OCI-LY3 (cell line): ENCODE data around the gene CCDC38.

Experiments used
- H2AFZ ChIP-seq: fragments of 200-600, 300-600 bp; shearing (Covaris generic); 2 replicates; pipeline ENCODE4 v1.6.0; 2014; ENCODE audit warnings: antibody characterized with exemption, low read depth, low read length
- H3K27ac ChIP-seq: fragments of 200-600, 300-600 bp; sonication (generic); 2 replicates; pipeline ENCODE4 v1.5.1; 2014; ENCODE audit warnings: mild to moderate bottlenecking, low read length, moderate library complexity, mixed read lengths
- H3K27me3 ChIP-seq: fragments of 200-600, 300-600 bp; sonication (generic); 2 replicates; pipeline ENCODE4 v1.6.1; 2014; ENCODE audit warnings: low read depth, low read length, mixed read lengths
- H3K36me3 ChIP-seq: fragments of 200-600, 300-600 bp; sonication (generic); replicated peaks from 2 replicates; pipeline ENCODE3; 2014; ENCODE audit warnings: low read depth, low read length, mixed read lengths
- H3K4me1 ChIP-seq: fragments of 300-600, 200-600 bp; sonication (generic); 2 replicates; pipeline ENCODE4 v1.6.1; 2014; ENCODE audit warnings: low read length, mixed read lengths
- H3K4me2 ChIP-seq: fragments of 200-600, 300-600 bp; sonication (generic); 2 replicates; pipeline ENCODE4 v1.6.1; 2014; ENCODE audit warnings: low read length, mixed read lengths
- H3K4me3 ChIP-seq: fragments of 300-600, 200-600 bp; sonication (generic); 2 replicates; pipeline ENCODE4 v1.5.1; 2014; ENCODE audit warnings: antibody characterized with exemption, mild to moderate bottlenecking, low read length, moderate library complexity
- H3K79me2 ChIP-seq: fragments of 300-600, 200-600 bp; shearing (Covaris generic); 2 replicates; pipeline ENCODE4 v1.6.1; 2014; ENCODE audit warnings: mild to moderate bottlenecking, low read length, mixed read lengths
- H3K9ac ChIP-seq: fragments of 300-600, 200-600 bp; shearing (Covaris generic); 2 replicates; pipeline ENCODE4 v1.6.0; 2014; ENCODE audit warnings: mild to moderate bottlenecking, low read length, moderate library complexity
- H3K9me3 ChIP-seq: fragments of 200-600, 300-600 bp; shearing (Covaris generic); 2 replicates; pipeline ENCODE4 v1.6.1; 2014; ENCODE audit warnings: low read length, mixed read lengths; ENCODE audit not compliant: insufficient read depth
- H4K20me1 ChIP-seq: fragments of 200-600, 300-600 bp; sonication (generic); 2 replicates; pipeline ENCODE4 v1.6.1; 2016; ENCODE audit warnings: low read length, mixed read lengths; ENCODE audit not compliant: insufficient read depth
- CTCF ChIP-seq: fragments of 200-600, 300-600 bp; sonication (generic); IDR thresholded peaks from 2 replicates; pipeline ENCODE4 v1.5.1; 2014; ENCODE audit warnings: antibody characterized with exemption, low read length, low read depth
- EZH2phosphoT487 ChIP-seq: fragments of 200-600 bp; shearing (Covaris generic); IDR thresholded peaks from 2 replicates; pipeline ENCODE4 v1.6.1; 2018; ENCODE audit warnings: antibody characterized with exemption, mixed run types, low read depth

CCDC38 gene

GRCh38 chr12:95880895-95881294 is 61.5 kb downstream of the CCDC38 start:
- no peaks in the 10 kb centered on the region for H3K79me2 ChIP-seq
- no peaks in the 10 kb centered on the region for H4K20me1 ChIP-seq
- H3K9ac ChIP-seq: no peak overlapping the region
- H3K27me3 ChIP-seq: no peaks in the 10 kb centered on the region
- no peak overlapping the region for H3K27ac ChIP-seq
- no peak overlapping the region for H2AFZ ChIP-seq
- TF ChIP-seq EZH2phosphoT487 (no peak), CTCF (no peak)
- no peak overlapping the region for H3K4me3 ChIP-seq
- no peak overlapping the region for H3K4me2 ChIP-seq
- H3K36me3 ChIP-seq: no peaks in the 10 kb centered on the region
- peaks cover 4% of the 10 kb centered on the region; the same call in 1 of the 2 replicates for H3K9me3 ChIP-seq
- H3K4me1 ChIP-seq: no peaks in the 10 kb centered on the region

GRCh38 chr12:95877622-95878021 is 64.8 kb downstream of the CCDC38 start:
- Histone ChIP-seq H3K4me1 (no peaks in the 10 kb centered on the region), H4K20me1 (no peaks in the 10 kb centered on the region), H2AFZ (no peak overlapping the region), H3K79me2 (no peaks in the 10 kb centered on the region), H3K9ac (no peak overlapping the region), H3K9me3 (no peaks in the 10 kb centered on the region), H3K27ac (no peak overlapping the region), H3K4me2 (no peak overlapping the region), H3K36me3 (peaks cover 4% of the 10 kb centered on the region), H3K27me3 (no peaks in the 10 kb centered on the region), H3K4me3 (no peak overlapping the region)
- TF ChIP-seq EZH2phosphoT487 (no peak), CTCF (no peak)

- TF ChIP-seq CTCF (no peak), EZH2phosphoT487 (no peak)
- Histone ChIP-seq H3K9me3 (no peaks in the 10 kb centered on the region), H3K4me2 (no peak overlapping the region), H3K4me3 (no peak overlapping the region), H3K9ac (no peak overlapping the region), H3K79me2 (no peaks in the 10 kb centered on the region), H4K20me1 (no peaks in the 10 kb centered on the region), H2AFZ (no peak overlapping the region), H3K4me1 (no peaks in the 10 kb centered on the region), H3K27ac (no peak overlapping the region), H3K27me3 (no peaks in the 10 kb centered on the region), H3K36me3 (peaks cover 8% of the 10 kb centered on the region)
Observed at GRCh38 chr12:95874452-95874851, 68.0 kb downstream of the CCDC38 start.

- no peak overlapping the region for H3K9ac ChIP-seq
- no peak overlapping the region for H3K4me2 ChIP-seq
- TF ChIP-seq EZH2phosphoT487 (no peak), CTCF (no peak)
- no peak overlapping the region for H2AFZ ChIP-seq
- no peak overlapping the region for H3K4me3 ChIP-seq
- H3K27ac ChIP-seq: no peak overlapping the region
- no peaks in the 10 kb centered on the region for H3K9me3 ChIP-seq
- peaks cover 22% of the 10 kb centered on the region for H3K36me3 ChIP-seq
- no peaks in the 10 kb centered on the region for H3K27me3 ChIP-seq
- H3K4me1 ChIP-seq: no peaks in the 10 kb centered on the region
- H3K79me2 ChIP-seq: no peaks in the 10 kb centered on the region
- no peaks in the 10 kb centered on the region for H4K20me1 ChIP-seq
Observed at GRCh38 chr12:95870897-95871296, 71.5 kb downstream of the CCDC38 start.
